Nephron progenitor cell (in vitro differentiated cells): ENCODE results near the gene SPRR2B.
"Not testable (repeated sequence)": the region's sequence is repeated elsewhere in the genome, so short reads cannot be mapped to it uniquely, and the experiment has no call there.

Source experiments
- DNase-seq: peaks from one replicate; pipeline ENCODE4 v3.0.0; 2021
- H3K27ac Mint-ChIP-seq: 2 replicates; pipeline ENCODE4 v1.8.0; 2021; ENCODE audit warnings: mild to moderate bottlenecking, moderate library complexity, mixed read lengths
- H3K27me3 Mint-ChIP-seq: 2 replicates; pipeline ENCODE4 v1.8.0; 2021; ENCODE audit warnings: mild to moderate bottlenecking, low read depth, mixed read lengths; ENCODE audit not compliant: poor library complexity
- H3K36me3 Mint-ChIP-seq: 2 replicates; pipeline ENCODE4 v1.8.0; 2021; ENCODE audit warnings: low read depth, mixed read lengths
- H3K4me1 Mint-ChIP-seq: 2 replicates; pipeline ENCODE4 v1.8.0; 2021; ENCODE audit warnings: mixed read lengths
- H3K4me3 Mint-ChIP-seq: 2 replicates; pipeline ENCODE4 v1.8.0; 2021; ENCODE audit warnings: mild to moderate bottlenecking, moderate library complexity, mixed read lengths
- H3K9me3 Mint-ChIP-seq: 2 replicates; pipeline ENCODE4 v1.8.0; 2021; ENCODE audit warnings: mild to moderate bottlenecking, moderate library complexity, mixed read lengths
- CTCF ChIP-seq: fragments of 200-600 bp; sonication (generic); IDR thresholded peaks from 2 replicates; pipeline ENCODE4 v1.5.0; 2021; ENCODE audit warnings: antibody characterized with exemption

Gene SPRR2B

GRCh38 chr1:153030895-153031294 lies 40.5 kb downstream of the SPRR2B start, which contains the start of gene SPRR1B:
SPRR1B (plus strand) TSS chr1:153031203; CDS start chr1:153032346, 1,143 bp downstream.
- no peaks in the 10 kb centered on the region for H3K4me1 Mint-ChIP-seq
- H3K4me3 Mint-ChIP-seq, result no peak within 1 kb of the TSS
- no peaks in the 10 kb centered on the region for H3K36me3 Mint-ChIP-seq
- H3K27me3 Mint-ChIP-seq, result peaks cover 2% of the 10 kb centered on the region
- no peak for DNase-seq
- no peak within 1 kb of the TSS for H3K27ac Mint-ChIP-seq
- peaks cover 10% of the 10 kb centered on the region for H3K9me3 Mint-ChIP-seq
- TF ChIP-seq CTCF, result no peak

GRCh38 chr1:153028766-153029165 lies 42.6 kb downstream of the SPRR2B start:
- H3K9me3 Mint-ChIP-seq, result peaks cover 10% of the 10 kb centered on the region
- no peak for DNase-seq
- TF ChIP-seq CTCF, result no peak

GRCh38 chr1:153025797-153026196 lies 45.6 kb downstream of the SPRR2B start:
- TF ChIP-seq CTCF, result no peak
- Mint-ChIP-seq H3K9me3 (peaks cover 14% of the 10 kb centered on the region), H3K4me3 (no peak overlapping the region), H3K4me1 (peaks cover 18% of the 10 kb centered on the region), H3K36me3 (no peaks in the 10 kb centered on the region), H3K27me3 (no peaks in the 10 kb centered on the region), H3K27ac (no peak overlapping the region)
- DNase-seq, result no peak

More at GRCh38 chr1:153028766-153029165, 42.6 kb downstream of the SPRR2B start:
- Mint-ChIP-seq H3K4me3 (no peak overlapping the region), H3K27ac (no peak overlapping the region), H3K4me1 (no peaks in the 10 kb centered on the region), H3K27me3 (no peaks in the 10 kb centered on the region), H3K36me3 (no peaks in the 10 kb centered on the region)

GRCh38 chr1:153024413-153024812 lies 47.0 kb downstream of the SPRR2B start:
- Mint-ChIP-seq H3K4me3 (no peak overlapping the region), H3K27ac (no peak overlapping the region), H3K27me3 (no peaks in the 10 kb centered on the region), H3K36me3 (no peaks in the 10 kb centered on the region), H3K9me3 (peaks cover 14% of the 10 kb centered on the region), H3K4me1 (peaks cover 18% of the 10 kb centered on the region)
- TF ChIP-seq CTCF, result no peak
- no peak for DNase-seq

- TF ChIP-seq CTCF, result no peak
- H3K9me3 Mint-ChIP-seq, result peaks cover 14% of the 10 kb centered on the region
- no peaks in the 10 kb centered on the region for H3K36me3 Mint-ChIP-seq
- H3K4me1 Mint-ChIP-seq, result peaks cover 18% of the 10 kb centered on the region
- peaks cover 2% of the 10 kb centered on the region for H3K27me3 Mint-ChIP-seq
- DNase-seq, result no peak
- no peak overlapping the region for H3K4me3 Mint-ChIP-seq
- H3K27ac Mint-ChIP-seq, result no peak overlapping the region
Observed at GRCh38 chr1:153023109-153023508, 48.3 kb downstream of the SPRR2B start.

GRCh38 chr1:153022340-153022739 lies 49.1 kb downstream of the SPRR2B start:
- H3K4me3 Mint-ChIP-seq, DNase-seq, H3K36me3 Mint-ChIP-seq, H3K27ac Mint-ChIP-seq, H3K27me3 Mint-ChIP-seq: not testable (repeated sequence)
- H3K4me1 Mint-ChIP-seq, result peaks cover 18% of the 10 kb centered on the region
- H3K9me3 Mint-ChIP-seq, result peaks cover 14% of the 10 kb centered on the region

GRCh38 chr1:153021829-153022228 lies 49.6 kb downstream of the SPRR2B start:
- DNase-seq, H3K27ac Mint-ChIP-seq, H3K4me3 Mint-ChIP-seq, H3K27me3 Mint-ChIP-seq, H3K36me3 Mint-ChIP-seq: not testable (repeated sequence)
- H3K9me3 Mint-ChIP-seq, result peaks cover 14% of the 10 kb centered on the region
- H3K4me1 Mint-ChIP-seq, result peaks cover 18% of the 10 kb centered on the region
